ENCODE results near the gene LRRFIP1.
A peak's percentile ranks its signal among the peaks of the same experiment; 100 is the strongest.

GRCh38 chr2:237674731-237675276 is 47.4 kb downstream of the LRRFIP1 start:
- TF ChIP-seq CTCF (IDR thresholded peaks at IDR 0.05; ENCODE audit: poor library complexity, severe bottlenecking) (no peak), SMC3 (conservative IDR thresholded peaks at IDR 0.05; ENCODE audit: poor library complexity) (no peak), EP300 (conservative IDR thresholded peaks at IDR 0.05; ENCODE audit: poor library complexity, severe bottlenecking) (no peak), EZH2 (IDR thresholded peaks at IDR 0.05; ENCODE audit: borderline replicate concordance, insufficient read depth, low read length, poor library complexity, severe bottlenecking) (no peak), POLR2AphosphoS5 (IDR thresholded peaks at IDR 0.05) (no peak), RAD21 (conservative IDR thresholded peaks at IDR 0.05) (peak; percentile 11), REST (IDR thresholded peaks at IDR 0.05; ENCODE audit: borderline replicate concordance) (no peak), TAF1 (IDR thresholded peaks at IDR 0.05; ENCODE audit: low read depth) (no peak)
